Cardiac muscle cell (in vitro differentiated cells and primary cell): Measurements from ENCODE around the gene IMMP2L. TPM values are rescaled to one million over a fixed set of nuclear protein-coding genes. Genes with fewer than 3 reads are reported as not detected.

ENCODE experiments used
- DNase-seq, 2 donors: peaks; one replicate each; pipeline versions ENCODE4 v3.0.0 to v3.0.0-alpha.2; 2010 to 2017; ENCODE audit warnings: low read depth in 1 of 2, low spot score in 1 of 2
- H3K27ac ChIP-seq: fragments of 200-600 bp; sonication (generic); 2 replicates; pipeline ENCODE4 v1.5.1; 2016
- H3K27me3 ChIP-seq: fragments of 200-600 bp; sonication (generic); 2 replicates; pipeline ENCODE4 v1.6.0; 2016; ENCODE audit warnings: control low read depth
- H3K36me3 ChIP-seq: fragments of 200-600 bp; sonication (generic); 2 replicates; pipeline ENCODE4 v1.5.1; 2016; ENCODE audit warnings: control low read depth
- H3K4me1 ChIP-seq: fragments of 200-600 bp; sonication (generic); 2 replicates; pipeline ENCODE4 v1.8.1; 2017; ENCODE audit warnings: low read depth, mild to moderate bottlenecking, mixed run types
- H3K4me3 ChIP-seq: fragments of 200-600 bp; sonication (generic); 2 replicates; pipeline ENCODE4 v1.5.1; 2016; ENCODE audit warnings: mild to moderate bottlenecking
- H3K9me3 ChIP-seq: fragments of 200-600 bp; sonication (generic); 2 replicates; pipeline ENCODE4 v1.5.1; 2017; ENCODE audit warnings: low read depth, mild to moderate bottlenecking, control low read depth
- polyA plus RNA-seq: library from polyadenylated mRNA; unstranded; fragments of >200 nt; fragmentation: Nextera tagmentation; extraction: Ambion mirVana; gene quantifications from 2 replicates; pipeline ENCODE4 v1.2.1, GENCODE V29; 2016
- total RNA-seq: library from RNA; depleted of rRNA; stranded (reverse); fragments of >200 nt; gene quantifications from 2 replicates; pipeline ENCODE4 v1.2.3, GENCODE V29; 2016
- TF ChIP-seq, protein P1 (sequence below): IDR thresholded peaks from 2 replicates; pipeline ENCODE4 v1.5.1; 2012; ENCODE audit warnings: low read depth, mild to moderate bottlenecking, low read length

IMMP2L gene
- total and polyA plus RNA-seq, 2 experiments from 2014 or later, result 6.0 to 11.9 TPM

DNA sequence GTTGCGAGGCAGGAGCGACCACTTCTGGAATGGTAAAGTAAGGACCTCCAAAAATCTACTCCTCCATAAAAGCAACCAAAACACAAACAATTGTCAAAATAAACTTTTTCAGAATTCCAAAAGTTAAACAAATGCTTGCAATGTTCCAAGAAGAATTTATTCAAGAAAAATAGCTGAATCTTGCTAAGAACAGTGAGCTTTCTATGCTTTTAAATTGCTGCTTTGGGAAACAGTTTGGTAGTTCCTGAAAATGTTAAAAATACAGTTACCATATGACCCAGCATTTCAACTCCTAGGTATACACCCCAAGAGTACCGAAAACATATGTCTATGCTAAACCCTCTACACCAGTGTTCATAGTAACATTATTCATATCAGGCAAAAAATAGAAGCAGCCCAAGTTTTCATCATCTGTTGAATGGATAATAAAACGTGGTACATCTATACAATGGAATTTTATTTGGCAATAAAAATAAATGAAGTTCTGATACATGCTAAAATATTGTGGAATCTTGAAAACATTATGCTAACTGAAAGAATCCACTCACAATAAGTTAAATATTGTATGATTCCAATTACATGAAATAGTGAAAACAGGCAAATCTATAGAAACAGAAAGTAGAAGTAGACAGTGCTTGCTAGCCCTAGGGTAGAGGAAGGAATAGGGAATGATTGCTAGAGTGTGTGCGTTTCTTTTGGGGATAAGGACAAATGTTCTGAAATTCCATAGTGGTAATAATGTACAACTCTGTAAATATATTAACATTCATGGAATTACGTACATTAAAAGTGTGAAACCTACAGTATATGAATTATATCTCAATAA is 414.4 kb downstream of the IMMP2L start:
- H3K27me3 ChIP-seq, result no peaks in the 10 kb centered on the region
- H3K4me1 ChIP-seq, result no peaks in the 10 kb centered on the region
- H3K36me3 ChIP-seq, result no peaks in the 10 kb centered on the region
- TF ChIP-seq, protein P1, sequence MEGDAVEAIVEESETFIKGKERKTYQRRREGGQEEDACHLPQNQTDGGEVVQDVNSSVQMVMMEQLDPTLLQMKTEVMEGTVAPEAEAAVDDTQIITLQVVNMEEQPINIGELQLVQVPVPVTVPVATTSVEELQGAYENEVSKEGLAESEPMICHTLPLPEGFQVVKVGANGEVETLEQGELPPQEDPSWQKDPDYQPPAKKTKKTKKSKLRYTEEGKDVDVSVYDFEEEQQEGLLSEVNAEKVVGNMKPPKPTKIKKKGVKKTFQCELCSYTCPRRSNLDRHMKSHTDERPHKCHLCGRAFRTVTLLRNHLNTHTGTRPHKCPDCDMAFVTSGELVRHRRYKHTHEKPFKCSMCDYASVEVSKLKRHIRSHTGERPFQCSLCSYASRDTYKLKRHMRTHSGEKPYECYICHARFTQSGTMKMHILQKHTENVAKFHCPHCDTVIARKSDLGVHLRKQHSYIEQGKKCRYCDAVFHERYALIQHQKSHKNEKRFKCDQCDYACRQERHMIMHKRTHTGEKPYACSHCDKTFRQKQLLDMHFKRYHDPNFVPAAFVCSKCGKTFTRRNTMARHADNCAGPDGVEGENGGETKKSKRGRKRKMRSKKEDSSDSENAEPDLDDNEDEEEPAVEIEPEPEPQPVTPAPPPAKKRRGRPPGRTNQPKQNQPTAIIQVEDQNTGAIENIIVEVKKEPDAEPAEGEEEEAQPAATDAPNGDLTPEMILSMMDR, result no peak
- no peak for DNase-seq
- no peak overlapping the region for H3K27ac ChIP-seq
- no peak overlapping the region for H3K4me3 ChIP-seq
- no peaks in the 10 kb centered on the region for H3K9me3 ChIP-seq

DNA sequence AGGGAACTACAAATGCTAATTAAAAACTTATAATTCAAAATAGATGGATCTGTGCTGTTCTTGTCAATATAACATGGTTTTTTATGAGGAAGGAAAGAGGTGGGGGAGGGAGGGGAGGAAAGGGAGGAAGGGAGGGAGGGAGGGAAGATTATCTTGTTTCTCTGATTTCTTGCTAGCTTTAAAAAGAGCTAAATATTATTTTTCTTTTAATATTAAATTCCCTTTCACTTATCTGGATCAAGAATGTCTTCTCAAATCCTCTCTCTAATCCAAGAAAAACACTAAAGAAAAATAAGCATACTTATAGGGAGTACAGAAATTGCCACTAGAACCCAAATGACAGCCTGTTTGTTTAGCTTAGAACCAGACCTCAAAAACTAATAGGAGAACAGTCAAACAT is 416.2 kb downstream of the IMMP2L start:
- H3K36me3 ChIP-seq, result no peaks in the 10 kb centered on the region
- H3K4me3 ChIP-seq, result no peak overlapping the region
- H3K9me3 ChIP-seq, result no peaks in the 10 kb centered on the region
- TF ChIP-seq, protein P1, result no peak
- no peak overlapping the region for H3K27ac ChIP-seq
- H3K4me1 ChIP-seq, result no peaks in the 10 kb centered on the region
- H3K27me3 ChIP-seq, result no peaks in the 10 kb centered on the region
- no peak for DNase-seq

DNA sequence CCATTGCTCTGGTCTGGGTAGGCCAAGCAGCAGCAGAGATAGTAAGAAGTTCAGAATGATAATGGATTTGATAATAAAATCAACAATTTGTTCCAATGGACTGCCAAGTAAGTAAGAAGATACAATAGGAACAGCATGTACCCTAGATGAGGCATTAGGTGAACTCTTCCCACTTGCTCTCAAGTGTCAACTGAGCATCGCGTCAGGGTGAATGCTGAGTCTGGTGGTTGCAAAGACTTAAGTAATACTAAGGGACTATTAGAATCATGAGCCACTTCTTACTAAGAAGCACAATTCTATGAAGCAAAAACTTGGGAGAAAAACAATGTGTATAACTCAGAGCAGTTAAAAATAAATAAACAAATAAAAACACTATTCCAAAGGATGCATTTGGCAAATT is 416.8 kb downstream of the IMMP2L start:
- Histone ChIP-seq H3K27me3 (no peaks in the 10 kb centered on the region), H3K27ac (no peak overlapping the region), H3K36me3 (no peaks in the 10 kb centered on the region), H3K4me3 (no peak overlapping the region), H3K4me1 (no peaks in the 10 kb centered on the region), H3K9me3 (no peaks in the 10 kb centered on the region)
- TF ChIP-seq, protein P1, result no peak
- no peak for DNase-seq

DNA sequence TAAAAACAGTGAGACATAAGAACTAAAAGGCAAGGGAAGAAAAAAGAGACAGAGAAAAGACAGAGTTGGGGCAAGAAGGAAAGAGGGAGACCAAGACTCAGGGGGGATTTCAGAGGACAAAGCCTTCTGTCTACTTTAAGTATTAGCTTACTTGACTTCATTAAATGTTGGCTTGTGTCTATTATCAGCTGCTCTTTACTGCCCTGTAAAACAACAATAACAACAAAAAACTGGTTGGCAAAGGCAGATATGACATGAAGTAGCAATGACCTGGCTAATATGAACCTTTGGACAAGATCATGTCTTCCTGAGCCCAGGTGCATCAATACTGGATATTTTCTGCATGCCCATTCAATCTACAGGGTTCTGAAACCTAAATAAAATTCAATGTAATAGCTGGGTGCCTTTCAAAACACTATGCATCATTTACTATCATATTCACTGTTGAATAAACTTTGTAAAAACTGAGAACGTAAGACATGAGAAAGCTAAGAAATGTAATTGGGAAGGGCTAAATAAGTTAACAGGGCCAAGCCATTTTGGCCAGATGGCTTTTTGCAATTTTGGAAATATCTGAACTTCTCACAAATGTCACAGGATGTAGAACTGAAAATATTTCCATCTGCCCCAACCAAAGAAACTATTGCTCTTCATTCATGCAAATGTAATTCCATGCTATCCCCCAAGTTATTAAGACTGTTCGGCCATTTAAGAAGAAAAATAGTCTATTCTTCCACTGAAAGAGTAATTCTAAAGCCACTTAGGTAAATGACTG is 422.0 kb downstream of the IMMP2L start:
- no peaks in the 10 kb centered on the region for H3K27me3 ChIP-seq
- H3K4me3 ChIP-seq, result no peak overlapping the region
- H3K9me3 ChIP-seq, result no peaks in the 10 kb centered on the region
- no peak overlapping the region for H3K27ac ChIP-seq
- H3K36me3 ChIP-seq, result no peaks in the 10 kb centered on the region
- TF ChIP-seq, protein P1, result no peak
- no peak for DNase-seq
- H3K4me1 ChIP-seq, result peaks cover 8% of the 10 kb centered on the region

DNA sequence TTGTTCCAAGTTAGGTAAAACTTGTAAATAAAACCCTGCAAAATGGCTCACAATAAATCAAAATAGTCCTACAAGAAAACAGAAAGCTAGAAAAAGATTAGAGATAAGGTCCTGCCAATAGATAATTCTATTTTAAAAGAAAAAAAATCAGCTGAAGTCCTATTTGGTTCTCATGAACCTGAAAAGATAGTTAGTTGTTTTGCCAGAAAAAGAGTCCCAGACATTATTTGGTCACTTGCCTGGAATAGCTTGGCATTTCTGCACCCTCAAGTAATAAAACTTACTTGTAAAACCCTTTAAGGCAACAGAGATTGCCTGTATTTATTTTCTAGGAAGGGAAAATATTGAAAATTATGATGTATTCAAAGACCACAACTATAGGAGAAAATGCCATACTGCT is 423.7 kb downstream of the IMMP2L start:
- no peak for DNase-seq
- no peaks in the 10 kb centered on the region for H3K36me3 ChIP-seq
- H3K27ac ChIP-seq, result no peak overlapping the region
- H3K27me3 ChIP-seq, result no peaks in the 10 kb centered on the region
- H3K4me3 ChIP-seq, result no peak overlapping the region
- TF ChIP-seq, protein P1, result no peak
- H3K4me1 ChIP-seq, result peaks cover 8% of the 10 kb centered on the region
- no peaks in the 10 kb centered on the region for H3K9me3 ChIP-seq
